Hematopoietic multipotent progenitor cell treated with erythropoietin and hydrocortisone succinate and interleukin-3 and kit ligand, for 8 days (in vitro differentiated cells): Measurements from ENCODE around the gene RNF43.
A peak's percentile ranks its signal among the peaks of the same experiment; 100 is the strongest.

Experiments
- DNase-seq: peaks from one replicate; pipeline ENCODE4 v3.0.0-alpha.2; 2015

RNF43 gene

DNA sequence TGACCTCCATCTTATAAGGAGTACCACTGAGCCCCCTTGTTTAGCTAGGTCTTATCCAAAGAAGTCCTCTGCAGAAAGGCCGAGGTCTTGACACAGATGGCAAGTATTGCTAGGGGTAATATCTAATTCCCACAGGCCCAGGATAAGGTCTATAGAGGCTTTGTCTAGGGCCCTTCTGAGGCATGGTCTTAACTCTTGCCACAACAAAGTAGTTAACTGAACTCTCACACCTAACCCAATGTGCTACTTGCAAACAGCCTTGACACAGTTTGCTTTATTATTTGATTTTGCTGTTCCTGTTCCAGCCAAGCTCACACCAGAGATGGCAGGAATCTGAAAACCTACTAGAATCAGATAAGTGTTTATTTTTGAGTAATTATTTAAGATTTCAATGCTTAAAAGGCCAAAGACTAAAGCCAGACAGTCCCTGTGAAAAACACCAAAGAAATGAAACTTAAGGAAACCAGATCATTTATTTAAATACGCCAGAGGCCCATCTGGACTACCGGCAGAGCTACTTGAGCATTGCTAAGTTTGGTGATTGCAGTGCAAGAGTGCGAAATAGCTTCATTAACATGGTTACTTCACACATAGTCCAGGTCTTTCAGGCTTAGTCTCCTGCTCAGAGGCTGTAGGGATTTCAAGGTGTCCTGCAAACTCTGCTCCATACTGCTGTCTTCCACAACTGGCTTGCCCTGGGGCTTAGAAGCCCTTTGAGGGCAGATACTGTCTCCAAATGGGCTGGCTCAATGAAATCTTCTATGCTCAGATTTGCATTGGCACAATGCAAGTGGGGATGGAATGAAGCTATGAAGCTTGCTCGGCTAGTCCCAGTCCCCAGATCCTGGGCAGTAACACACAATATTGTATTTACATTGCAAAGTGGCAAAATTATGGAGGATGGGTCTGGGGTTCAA is 36.9 kb downstream of the RNF43 start:
- no peak for DNase-seq

DNA sequence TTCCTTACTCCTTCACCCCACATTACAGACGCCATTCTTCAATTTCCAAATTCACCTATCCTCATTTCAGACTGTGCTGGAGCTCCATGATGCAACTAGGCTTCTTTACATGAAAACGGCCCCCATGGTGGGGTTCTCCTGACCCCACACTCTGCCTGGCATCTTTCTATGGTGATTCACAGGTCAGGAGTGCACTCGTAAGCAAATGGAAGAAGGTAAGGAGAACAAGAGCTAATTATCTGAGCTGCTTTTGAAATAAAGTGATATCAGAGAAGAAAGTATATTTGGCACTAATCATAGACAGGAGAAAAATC is 37.9 kb downstream of the RNF43 start:
- DNase-seq: no peak

DNA sequence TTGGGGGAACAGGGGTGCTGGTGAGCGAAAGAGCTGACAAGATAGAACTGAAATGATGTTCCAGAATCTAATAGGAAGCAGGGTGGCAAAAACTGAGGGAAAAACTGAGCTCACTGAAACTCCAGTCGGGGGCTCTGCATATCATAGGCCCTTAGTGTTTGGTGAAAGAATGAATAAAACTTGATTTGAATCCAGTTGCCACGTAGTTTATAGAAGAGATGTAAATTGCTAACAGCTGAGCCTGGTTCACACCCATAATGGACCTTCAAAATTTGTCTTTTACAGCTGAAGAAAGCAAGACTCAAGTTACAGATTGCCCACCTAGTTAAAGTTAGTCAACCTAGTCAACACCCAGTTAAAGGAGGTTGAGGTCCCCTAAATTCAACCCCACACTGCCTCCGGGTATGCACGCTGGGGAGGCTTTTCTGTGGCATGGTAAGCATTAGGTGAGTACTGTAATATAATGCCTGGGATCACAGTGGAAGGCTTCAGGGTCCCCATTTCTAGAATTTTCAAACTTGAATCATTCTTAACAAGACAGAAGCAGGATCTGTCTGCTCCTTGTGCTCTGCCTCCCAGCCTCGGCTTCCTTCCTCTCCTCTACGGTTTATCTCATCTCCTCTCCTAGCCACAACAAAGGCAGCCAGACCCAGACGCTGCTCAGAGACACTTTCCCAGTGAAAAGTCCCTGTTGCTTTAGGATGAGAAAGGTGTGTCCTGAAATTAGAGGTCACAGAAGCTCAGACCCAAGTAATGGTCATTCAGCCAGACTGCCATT is 38.4 kb downstream of the RNF43 start:
- no peak for DNase-seq

DNA sequence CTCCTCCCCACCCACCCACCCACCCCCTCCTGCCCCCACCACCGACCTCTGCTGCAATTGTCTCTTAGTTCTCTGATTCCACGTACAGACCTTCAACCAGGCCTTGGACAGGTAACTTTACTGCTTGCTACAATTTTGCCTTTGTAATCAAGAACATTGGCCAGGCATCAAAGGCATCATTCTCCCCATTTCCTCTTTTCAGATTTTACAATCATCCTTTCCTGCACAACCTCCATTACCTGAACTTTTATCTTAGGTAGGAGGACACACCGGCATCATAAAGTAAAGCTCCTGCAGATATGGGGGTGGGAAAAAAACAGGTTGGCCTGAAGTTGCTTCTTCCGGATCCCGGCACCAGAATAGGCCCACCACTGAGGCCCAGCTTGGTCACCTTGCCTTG is 39.7 kb downstream of the RNF43 start:
- DNase-seq: no peak

DNA sequence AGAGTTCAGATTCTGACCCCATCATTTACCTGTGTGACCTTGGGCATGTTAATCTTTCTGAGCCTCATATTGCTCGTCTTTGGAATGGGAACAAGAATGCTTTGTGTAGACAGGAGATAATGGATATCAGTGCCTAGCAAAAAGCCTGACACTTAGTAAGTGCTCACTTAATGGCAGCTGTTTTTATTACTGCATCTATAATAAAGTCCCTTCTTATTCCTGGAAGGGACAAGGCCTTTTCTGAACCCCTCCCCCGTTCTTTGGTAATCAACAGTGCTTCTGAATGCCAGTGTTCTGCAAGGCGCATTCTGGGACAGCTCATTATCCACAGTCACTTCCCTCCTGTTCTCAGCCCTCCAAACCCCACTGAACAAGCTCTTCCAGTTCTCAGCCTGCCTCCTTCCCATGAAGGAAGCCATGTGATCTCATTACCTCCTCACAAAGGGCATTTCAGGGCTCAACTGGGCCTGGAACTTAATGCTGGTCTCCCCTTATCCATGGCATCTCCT is 40.2 kb downstream of the RNF43 start:
- DNase-seq: peak; percentile 74

DNA sequence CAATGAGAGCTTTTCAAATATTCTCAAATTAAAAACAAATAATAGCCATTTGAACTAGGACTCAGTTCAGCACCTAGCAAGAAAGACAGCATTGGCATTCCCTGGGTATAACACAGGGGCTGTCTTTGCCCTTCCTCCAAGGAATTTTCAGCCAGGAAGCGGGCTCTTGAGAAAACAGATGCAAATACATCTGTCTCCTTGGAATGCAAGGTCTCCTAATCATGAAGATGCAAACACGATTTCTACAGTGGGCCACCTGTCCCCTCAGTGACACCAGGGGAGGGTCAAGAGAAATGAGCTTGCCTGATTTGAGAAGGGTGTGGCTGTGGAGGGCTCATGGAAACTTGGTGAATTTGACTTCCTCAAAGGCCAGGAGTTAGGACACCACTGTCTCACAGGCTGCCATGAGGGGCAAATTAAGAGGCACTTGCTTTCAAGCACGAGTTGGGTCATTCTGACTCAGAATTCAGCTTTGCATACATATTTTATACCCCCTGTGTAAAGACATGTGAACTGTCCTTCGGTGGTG is 40.8 kb downstream of the RNF43 start:
- no peak for DNase-seq

DNA sequence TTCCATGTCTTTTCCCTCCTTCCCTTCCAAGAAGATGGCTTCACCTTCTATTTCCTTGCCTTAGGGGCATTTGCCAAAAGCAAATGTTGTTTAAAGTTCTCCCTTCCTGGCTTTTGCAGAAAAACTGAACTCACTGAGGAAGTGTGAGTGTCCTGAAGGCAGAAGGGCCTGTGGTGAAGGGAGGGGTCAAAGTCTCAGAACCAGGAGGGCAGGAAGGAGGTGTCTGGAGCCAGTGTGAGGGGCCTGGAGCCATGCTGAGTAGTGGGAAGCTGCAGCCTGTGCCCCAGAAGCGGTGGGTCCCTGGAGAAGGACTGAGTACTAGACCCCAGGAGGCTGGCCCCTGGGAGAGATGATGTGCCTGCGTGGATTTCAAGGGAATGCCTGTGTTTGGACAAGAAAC is 41.5 kb downstream of the RNF43 start:
- DNase-seq: no peak

DNA sequence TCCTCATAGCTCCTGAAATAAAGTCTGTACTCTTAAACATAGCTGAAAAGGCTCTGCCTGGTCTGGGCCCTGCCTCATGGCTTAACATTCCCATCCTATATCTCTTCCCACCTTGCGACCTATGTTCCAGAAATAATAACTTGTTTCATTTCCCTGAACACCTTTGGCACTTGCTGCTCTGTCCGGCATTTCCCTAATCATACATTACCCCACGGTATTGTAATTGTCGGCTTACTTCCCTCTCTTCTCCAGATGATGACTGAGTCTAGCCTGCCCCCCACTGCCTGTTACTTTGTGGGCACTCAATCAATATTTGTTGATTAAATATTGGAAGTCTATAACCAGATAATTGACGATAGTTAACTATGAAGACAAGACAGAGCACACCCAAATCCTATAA is 42.1 kb downstream of the RNF43 start:
- no peak for DNase-seq

DNA sequence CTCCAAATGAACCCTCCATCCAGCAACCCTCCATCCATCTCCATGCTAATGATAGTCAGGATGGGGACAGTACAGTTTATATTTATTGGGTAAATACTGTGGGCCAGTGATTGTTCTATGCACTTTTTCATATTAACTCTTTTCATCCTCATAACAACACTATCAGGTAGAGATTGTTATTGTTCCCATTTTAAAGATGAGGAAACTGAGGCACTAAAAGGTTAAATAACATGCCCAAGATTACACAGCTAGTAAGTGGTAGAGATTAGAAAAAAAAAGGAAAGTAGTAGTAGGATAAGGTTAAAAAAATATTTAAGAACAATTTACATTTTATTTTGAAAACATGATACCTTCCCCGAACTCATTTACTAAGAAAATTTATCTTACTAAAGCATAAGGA is 43.4 kb downstream of the RNF43 start:
- no peak for DNase-seq

DNA sequence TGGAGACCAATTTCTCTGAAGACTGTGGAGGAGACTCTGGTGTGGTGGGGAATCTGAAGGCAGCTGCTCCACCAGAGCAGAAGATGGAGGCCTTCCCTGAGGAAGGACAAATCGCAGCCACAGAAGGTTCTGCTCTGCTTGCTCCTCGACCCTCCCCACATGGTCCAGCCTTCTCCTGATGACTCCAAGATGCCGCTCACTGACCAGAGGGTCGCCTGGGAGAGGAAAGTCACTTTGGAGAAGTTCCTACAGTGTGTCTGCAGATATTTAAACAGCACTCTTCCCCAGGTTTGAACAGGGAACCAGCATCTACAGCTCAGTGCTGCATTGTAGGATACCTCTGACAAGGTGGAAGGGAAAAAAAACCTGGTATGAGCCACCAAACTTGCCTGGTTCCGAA is 44.3 kb downstream of the RNF43 start:
- DNase-seq: no peak

DNA sequence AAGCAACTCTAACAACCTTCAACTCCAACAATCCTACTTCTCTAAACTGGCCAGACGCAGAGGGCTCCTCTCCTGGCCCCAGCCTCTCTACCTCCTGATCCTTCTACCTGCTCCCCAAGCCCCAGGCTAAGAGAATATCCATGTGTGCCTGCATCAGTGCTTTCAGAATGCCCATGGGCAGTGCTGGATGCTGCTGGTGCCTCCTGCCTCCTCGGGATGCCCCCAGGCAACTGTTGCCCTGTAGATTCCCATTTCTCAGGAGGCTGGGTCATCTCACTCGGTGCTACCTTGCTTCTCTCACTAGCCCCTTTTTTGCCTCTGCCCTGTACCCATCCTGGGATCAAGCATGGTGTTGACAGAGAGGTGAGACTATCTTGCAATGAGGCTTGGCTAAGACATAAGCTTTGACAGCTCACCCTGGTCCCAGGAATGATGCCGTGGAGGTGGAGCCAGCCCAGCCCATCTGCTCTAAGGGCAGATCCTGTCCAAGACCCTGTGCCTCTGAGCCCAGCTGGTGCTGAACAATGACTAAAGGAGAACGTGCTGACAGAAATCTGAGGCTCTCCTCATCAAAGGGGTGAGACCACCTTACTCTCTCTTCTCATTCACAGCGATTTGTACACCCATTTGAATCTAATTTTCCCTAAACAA is 45.9 kb downstream of the RNF43 start:
- DNase-seq: no peak

DNA sequence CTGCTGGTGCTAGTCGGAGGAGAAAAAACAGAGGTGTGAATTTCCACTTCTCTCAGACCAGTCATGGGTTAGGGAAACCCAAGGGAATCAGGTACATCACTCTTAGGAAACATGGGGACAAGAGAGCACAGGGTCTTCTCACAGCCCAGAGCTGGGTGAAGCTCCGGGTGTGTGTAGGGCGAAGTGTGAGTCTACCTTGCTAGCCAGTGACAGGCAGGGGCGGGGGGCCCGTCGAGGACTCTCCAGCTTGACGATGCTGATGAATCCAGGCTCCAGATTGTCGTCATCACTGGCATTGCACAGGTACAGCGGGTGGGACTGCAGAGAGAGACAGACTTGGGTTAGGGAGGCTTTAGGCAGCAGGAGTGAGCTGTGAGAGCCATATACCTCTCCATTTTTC is 46.6 kb downstream of the RNF43 start:
- no peak for DNase-seq

DNA sequence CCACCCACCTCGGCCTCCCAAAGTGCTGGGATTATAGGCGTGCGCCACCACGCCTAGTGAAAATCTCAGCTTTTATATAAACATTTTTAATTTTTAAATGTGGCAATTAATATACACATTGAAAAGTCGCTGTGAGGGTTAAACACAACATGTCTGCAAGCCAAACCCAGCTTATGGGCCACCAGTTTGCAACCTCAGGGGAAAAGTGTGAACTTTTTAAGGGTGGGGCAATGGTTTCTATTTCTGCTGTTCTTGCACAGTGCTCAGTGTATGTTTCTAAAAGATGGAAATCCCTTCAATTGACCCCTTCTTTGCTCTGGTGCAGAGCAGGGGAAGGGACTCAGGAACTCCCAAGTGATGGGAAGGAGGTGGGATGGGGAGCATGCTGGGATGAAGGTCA is 47.0 kb downstream of the RNF43 start:
- no peak for DNase-seq

DNA sequence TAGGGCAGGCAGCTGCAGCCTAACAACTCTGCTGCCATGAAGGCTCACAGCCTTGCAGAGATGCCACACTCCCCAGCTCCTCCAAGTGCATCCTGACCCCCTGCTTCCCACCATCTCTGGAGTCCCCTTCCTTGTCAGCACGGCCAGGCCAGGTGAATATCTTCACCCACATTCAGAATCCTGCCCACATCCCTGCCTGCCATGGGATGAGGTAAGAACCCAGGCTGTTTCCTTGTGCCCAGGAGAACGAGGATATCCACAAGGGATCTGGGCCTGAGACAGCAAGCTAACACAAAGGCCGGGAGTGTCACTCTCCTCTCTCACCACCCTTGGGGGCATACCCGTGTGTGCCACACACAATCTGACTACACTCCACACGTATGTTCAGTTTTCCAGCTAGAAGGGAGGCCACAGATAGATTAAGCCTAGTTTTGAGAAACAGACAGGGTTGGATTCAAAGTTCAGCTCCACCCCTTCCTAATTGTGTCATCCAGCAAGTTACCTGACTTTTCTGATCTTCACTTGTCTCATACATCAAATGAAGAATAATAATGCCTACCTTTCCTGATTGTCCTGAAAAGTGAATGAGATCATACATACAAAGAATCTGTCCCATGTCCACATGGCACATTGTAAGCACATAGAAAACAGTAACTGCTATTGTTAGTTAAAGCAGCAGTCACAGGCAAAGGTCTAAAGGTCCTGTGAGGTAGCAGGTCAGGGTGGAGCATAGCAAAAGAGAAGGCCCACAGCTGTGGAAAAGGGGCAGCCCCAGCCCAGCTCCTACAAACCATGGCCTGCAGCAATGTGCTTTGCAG is 47.9 kb downstream of the RNF43 start:
- no peak for DNase-seq

DNA sequence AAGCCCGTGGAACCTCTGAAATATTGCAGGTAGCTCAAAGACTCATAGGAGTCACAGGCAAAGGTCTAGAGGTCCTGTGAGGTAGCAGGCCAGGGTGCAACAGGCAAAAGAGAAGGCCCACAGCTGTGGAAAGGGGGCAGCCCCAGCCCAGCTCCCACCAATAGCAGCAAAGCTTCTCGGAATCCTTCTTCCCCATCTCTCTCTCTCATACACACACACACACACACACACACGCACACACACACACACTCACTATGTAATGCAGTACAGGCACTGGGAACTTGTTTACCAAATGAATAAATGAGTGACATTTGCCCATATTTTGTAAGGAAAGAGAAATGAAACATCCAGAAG is 48.5 kb downstream of the RNF43 start:
- DNase-seq: no peak
